DMS79 treated with DMSO at 0.1 percent for 48 hours (cell line): ENCODE measurements around the gene CFD.
"Not testable (repeated sequence)": the region's sequence is repeated elsewhere in the genome, so short reads cannot be mapped to it uniquely, and the experiment has no call there.

Experiments used
- DNase-seq: peaks from one replicate; lab custom pipeline; 2025; lab: John Stamatoyannopoulos, UW

The CFD gene

GRCh38 chr19:825897-826644, 33.4 kb upstream of the CFD start:
- DNase-seq, result no peak

DNA sequence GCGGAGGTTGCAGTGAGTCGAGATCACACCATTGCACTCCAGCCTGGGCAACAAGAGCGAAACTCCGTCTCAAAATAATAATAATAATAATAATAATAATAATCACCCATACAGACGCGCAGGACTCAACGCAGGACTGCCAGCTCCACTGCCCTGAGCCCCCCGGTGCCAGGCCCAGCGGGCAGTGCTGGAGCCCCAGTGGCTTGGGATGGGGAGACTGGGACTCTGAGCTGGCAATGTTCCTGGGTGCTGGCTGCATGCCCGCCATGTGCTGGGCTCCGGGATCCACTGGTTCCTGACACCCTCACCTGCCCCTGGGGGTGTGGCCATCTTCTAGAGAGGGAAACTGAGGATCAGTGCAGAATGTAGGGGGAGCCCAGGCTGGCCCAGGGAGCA, 32.2 kb upstream of the CFD start:
- DNase-seq, result no peak

DNA sequence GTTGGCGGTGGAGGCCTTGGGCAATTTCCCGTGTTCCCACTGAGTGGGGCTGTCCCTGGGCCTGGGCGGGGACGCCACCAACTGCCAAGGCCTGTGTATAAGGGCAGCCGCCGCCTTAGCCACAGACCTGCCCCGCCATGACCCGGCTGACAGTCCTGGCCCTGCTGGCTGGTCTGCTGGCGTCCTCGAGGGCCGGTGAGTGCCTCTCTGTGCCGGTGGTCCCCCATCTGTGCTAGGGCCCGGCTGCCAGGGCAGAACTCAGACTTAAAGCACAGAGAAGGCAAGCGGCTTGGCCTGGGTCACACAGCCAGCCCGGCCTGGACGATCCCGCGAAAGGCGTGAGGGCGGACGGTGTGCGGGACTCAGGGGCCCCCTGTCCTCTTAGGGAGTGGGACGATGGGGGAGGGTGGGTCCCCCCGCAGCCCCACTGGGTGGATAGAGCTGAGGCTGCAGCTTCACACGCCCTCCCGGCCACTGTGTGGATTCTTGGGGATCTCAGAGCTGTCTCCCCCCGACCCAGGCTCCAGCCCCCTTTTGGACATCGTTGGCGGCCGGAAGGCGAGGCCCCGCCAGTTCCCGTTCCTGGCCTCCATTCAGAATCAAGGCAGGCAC, 31.6 kb upstream of the CFD start, which contains the start of gene AZU1:
Gene AZU1 (plus strand): TSS at position 128 of the 612 bp plus-strand sequence. CDS start 10 bp downstream, at position 138.
- DNase-seq, result no peak

GRCh38 chr19:829129-829758, 30.2 kb upstream of the CFD start:
- DNase-seq, result no peak

- no peak for DNase-seq
These were observed 27.8 kb upstream of the CFD start for GRCh38 chr19:831407-832369.

DNA sequence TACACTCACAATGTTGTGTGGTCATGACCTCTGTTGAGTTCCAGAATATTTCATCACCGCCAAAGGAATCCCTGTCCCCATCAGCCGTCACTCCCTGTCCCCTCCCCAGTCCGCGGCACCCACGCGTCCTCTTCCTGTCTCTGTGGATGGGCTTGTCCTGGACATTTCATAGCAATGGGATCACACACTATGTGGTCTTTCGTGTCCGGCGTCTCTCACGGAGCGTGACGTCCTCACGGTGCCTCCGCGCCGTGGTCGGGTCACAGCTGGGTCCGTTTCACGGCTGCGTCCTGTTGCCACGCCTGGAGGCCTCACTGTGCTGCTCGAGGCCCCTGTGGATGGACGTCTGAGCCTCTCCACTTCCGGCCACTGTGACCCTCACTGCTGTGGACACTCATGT, 25.2 kb upstream of the CFD start:
- no peak for DNase-seq

- DNase-seq, result no peak
These were observed 24.2 kb upstream of the CFD start for GRCh38 chr19:835210-835810.

DNA sequence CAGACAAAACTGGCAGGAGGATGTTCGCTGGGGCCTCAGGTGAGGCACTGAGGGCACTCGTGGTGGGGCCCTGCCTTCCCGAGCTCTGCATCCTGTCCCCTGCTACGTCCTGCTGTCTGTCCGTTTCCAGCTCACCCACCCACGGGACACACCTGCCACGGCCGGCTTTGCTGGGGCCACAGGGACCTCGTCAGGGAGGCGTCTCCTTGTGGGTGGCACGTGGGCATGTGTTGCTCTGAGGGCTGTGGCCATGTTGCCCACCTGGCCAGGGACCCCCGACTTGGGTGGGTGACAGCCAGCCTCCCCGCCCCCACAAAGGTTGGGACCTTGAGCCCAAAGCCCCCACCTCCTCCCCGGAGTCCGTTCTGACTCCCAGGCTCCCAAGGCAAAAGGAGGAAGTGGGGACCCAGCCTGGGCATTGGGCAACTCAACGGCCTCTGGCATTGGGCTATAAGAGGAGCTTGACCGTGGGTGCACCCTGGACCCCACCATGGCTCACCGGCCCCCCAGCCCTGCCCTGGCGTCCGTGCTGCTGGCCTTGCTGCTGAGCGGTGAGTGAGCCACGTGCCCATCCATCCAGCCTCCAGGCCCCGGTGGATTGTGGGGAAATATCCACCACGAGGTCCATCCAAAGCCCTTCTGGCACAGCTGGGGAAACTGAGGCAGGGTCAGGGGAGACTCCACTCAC, 18.8 kb upstream of the CFD start, which contains the start of gene PRTN3:
Gene PRTN3 (plus strand): TSS at position 481 of the 688 bp plus-strand sequence. CDS start 10 bp downstream, at position 491.
- no peak for DNase-seq

- DNase-seq, result not testable (repeated sequence)
These were observed 16.7 kb upstream of the CFD start for GRCh38 chr19:842802-843179.

DNA sequence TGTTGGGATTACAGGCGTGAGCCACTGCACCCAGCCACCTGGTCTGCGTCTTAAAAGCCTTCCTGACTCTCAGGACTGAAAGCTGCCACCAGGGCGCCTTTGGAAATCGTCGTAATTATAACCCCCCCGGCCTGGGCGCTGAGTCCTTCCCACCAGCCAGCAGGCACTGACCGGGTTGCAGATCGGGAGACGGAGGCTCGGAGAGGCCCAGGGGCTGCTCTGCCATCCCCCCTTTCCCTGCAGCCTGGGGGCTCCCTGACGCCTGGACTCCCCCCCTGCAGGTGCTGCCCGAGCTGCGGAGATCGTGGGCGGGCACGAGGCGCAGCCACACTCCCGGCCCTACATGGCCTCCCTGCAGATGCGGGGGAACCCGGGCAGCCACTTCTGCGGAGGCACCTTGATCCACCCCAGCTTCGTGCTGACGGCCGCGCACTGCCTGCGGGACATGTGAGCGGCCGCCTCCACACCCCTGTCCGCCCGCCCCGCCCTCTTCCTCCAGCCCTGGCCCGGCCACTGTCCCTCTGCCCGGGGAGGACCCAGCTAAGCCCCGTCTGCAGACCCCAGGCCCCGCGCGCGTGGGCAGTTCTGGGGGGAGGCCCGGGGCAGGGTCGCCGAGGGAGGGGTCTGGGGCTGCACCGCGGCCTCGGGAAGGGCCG, 16.2 kb upstream of the CFD start:
- DNase-seq, result peak; percentile 10

DNA sequence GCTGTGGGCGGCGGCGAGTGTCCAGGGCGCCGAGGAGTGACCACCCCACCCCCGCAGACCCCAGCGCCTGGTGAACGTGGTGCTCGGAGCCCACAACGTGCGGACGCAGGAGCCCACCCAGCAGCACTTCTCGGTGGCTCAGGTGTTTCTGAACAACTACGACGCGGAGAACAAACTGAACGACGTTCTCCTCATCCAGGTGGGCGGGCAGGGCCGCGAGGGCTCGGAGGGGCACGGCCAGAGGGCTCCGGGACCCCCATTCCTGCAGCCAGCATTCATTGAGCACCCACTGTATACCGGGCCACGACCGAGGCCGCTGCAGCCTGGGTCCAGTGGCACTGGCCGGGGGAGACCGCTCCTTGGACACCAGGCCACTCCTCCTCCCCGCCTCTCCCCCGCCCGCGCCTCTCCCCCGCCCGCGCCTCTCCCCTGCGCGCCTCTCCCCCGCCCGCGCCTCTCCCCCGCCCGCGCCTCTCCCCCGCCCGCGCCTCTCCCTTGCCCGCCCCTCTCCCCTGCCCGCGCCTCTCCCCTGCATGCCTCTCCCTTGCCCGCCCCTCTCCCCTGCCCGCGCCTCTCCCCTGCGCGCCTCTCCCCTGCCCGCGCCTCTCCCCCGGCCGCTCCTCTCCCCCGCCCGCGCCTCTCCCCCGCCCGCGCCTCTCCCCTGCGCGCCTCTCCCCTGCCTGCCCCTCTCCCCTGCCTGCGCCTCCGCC, 15.5 kb upstream of the CFD start:
- DNase-seq, result no peak

GRCh38 chr19:844546-844971, 14.9 kb upstream of the CFD start:
- peak; percentile 15 for DNase-seq

DNA sequence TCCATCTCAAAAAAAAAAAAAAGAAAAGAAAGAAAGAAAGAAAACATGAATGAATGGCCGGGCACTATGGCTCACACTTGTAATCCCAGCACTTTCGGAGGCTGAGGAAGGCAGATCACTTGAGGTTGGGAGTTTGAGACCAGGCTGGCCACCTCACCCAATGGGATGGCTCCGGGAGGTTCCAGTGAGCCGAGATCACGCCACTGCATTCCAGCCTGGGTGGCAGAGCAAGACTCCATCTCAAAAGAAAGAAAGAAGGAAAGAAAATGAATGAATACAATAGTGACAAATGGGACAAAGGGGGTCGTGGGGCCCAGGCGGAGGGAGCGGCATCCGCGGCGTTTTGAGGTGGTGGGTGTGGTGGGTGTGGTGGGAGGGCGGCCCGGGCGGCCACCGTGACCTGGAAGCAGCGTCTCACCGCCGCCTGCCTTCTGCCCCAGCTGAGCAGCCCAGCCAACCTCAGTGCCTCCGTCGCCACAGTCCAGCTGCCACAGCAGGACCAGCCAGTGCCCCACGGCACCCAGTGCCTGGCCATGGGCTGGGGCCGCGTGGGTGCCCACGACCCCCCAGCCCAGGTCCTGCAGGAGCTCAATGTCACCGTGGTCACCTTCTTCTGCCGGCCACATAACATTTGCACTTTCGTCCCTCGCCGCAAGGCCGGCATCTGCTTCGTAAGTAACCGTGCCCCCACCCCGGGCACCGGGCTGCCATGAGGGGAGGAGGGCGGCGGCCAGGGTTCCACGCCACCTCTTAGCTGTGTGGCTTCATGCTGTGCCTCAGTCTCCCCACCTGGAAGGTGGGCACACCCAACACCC, 13.6 kb upstream of the CFD start:
- DNase-seq, result no peak

DNA sequence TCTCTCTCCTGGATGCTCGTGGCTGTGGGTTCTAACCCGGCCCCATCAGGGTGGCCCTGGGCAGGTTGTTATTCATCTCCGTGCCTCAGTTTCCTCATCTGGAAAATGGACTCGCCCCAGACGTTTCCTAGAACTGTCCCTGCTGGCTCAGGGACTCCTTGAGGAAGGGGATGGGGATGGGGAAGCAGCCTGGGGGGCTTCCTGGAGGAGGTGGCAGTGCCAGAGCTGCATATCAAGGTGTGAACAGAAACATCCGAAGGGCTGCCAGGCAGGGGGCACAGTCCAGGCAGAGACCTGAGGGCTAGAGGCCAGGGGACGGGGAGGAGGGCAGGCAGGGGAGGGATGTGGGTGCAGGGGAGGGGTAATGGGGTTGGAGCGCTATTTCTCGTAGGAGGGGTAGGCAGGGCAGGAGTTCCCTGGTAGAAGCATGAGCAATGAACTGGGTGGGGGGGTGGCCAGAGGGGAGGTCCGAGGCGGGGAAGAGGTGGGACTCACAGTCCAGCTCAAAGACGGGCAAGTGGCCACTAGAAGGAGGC, 11.0 kb upstream of the CFD start:
- no peak for DNase-seq

DNA sequence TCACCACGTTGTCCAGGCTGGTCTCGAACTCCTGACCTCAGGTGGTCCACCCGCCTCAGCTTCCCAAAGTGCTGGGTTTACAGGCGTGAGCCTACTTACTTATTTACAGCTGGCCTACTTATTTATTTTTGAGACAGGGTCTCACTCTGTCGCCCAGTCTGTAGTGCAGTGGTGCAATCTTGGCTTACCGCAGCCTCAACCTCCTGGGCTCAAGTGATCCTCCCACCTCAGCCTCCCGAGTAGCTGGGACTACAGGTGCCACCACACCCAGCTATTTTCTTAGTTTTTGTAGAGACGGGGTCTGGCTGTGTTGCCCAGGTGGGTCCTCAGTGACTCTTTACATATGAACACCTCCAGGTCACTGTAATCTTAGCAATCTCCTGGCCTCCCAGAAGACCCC, 10.3 kb upstream of the CFD start:
- not testable (repeated sequence) for DNase-seq

DNA sequence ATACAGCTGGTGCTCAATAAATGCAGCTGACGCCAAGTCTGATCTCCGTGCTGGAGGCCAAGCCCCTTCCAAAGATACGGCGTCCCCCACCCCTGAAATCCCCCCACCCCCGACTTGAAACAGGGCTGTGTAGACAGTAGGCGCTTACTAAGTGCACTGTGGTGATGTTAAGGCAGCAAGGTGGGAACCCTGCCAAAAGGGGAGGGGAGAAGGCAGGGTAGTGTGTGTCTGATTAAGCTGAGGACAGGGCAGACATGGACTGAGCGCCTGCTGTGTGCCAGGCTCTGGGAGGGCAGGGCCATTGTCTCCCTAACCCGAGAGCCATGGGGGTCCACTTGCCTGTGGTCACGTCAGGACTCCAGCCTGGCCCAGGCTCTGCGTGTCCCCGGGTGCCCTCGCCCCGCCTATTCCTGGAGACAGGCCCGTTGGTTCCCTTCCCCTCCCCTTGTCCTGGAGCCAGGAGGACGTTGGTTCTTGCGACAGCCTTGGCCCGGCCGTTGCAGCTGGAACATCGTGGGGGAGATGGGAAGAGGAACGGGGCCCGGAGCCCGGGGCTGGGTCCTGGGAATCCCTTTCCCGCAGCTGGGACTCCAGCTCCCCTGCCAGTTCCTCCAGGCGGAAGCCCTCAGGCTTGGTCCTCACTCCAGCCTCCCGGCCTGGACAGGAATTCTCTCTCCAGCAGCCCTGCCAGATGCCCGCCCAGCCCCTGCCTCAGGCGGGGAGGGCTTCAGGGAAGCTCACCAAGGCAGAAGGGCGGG, 9.1 kb upstream of the CFD start:
- DNase-seq, result peak; percentile 14

DNA sequence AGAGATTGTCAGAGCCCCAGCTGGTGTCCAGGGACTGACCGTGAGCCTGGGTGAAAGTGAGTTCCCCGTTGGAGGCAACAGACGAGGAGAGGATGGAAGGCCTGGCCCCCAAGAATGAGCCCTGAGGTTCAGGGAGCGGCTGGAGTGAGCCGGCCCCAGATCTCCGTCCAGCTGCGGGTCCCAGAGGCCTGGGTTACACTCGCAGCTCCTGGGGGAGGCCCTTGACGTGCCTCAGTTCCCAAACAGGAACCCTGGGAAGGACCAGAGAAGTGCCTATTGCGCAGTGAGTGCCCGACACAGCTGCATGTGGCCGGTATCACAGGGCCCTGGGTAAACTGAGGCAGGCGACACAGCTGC, 8.5 kb upstream of the CFD start:
- DNase-seq, result no peak
